MM.1S (cell line): Measurements from ENCODE around the gene CASP10.

Source experiments
- CTCF ChIP-seq: fragments of 300-600 bp; sonication (generic); IDR thresholded peaks from 2 replicates; pipeline ENCODE4 v1.5.1; 2016; ENCODE audit warnings: antibody characterized with exemption, low read length, mixed read lengths
- EZH2 ChIP-seq: fragments of 300-600 bp; sonication (generic); optimal IDR thresholded peaks from 2 replicates; pipeline ENCODE3; 2017; ENCODE audit warnings: low read depth, mild to moderate bottlenecking, antibody characterized with exemption, low read length, mixed read lengths

- TF ChIP-seq EZH2, result no peak
- no peak for TF ChIP-seq CTCF
These were observed 73.1 kb downstream of the CASP10 start for GRCh38 chr2:201256082-201256481.
